Ureter (tissue), 1 donor: ENCODE data around the gene SFXN1. TPM values are rescaled to one million over a fixed set of nuclear protein-coding genes. Genes with fewer than 3 reads are reported as not detected.

ENCODE experiments used
- DNase-seq: peaks from one replicate; pipeline ENCODE4 v3.0.0-alpha.2; 2020; ENCODE audit warnings: low spot score
- total RNA-seq: library from RNA; stranded (reverse); gene quantifications from one replicate; pipeline ENCODE4 v1.2.4, GENCODE V29; 2023
- donor health status: DM: yes; HTN: yes; CAD: no.

SFXN1 gene
- total RNA-seq, 1 donor from 2014 or later: 36.4 TPM

DNA sequence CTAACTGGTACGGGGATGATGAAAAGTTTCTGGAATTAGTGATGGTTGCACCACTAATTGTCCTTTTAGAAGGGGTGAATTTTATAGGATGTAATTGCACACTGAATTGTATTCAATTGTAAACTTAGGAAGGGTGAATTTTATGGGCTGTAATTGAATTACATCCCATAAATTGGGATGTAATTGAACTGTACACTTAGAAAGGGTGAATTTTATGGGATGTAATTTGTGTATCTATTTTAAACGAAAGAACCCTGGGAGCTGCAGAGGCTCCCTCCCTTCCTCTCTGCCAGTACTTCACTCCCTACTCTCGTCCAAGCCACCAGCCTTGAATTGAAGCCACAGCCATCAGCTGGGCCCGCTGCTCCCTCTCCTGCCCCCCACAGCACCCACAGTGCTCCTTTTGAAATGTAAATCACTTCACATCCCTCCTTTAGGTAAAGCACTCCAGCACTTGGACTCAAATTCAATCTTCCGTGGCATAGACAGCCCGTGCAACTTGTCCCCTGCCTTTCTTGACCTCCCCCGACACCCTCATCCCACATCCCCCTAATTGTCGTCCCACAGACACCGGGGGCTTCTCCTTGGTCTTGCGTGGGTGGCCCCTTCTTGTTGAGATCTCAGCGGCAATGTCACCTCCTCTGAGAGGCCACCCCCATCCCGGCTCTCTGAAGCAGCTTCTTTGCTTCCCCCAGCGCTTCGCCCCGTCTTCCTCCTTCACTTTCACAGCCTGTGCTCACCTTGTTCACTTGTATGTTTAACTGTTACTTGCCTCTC lies 95.3 kb downstream of the SFXN1 start:
- DNase-seq: no peak

DNA sequence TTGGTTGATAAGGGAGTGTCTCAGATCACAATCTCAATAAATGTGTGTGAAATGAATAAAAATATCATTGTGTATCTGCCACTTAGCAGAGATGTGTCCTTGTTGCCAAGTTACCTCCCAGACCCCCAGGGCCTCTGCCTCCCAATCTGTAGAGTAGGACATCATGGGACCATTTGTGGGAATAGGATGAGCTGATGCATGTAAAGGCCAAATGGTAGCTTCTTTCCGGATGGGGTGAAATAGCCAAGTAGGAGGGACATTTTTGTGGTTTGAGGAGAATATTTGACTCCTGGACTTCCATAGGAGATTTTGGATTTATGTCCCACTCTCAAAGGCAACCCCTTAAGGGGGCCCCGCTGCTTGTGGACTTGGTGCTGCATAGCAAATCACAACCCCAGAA lies 96.9 kb downstream of the SFXN1 start:
- no peak for DNase-seq

DNA sequence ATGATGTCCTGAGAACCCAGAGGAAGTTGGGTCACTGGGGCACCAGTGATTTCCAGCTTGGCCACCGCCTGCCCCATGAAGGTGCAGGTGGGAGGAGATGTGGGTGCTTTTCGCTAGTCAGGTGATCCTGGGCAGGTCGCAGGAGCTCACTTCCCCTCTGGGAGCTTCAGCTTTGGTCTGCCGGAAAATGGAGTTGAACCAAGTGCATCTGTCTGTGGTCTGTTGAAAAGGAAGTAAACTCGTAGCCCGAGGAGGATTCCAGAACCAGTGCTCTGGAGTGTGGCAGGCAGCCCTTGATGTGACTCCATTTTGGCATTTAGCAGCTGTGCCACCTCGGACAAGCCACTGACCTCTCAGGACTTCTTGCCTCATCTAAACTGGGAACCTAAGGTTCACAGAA lies 97.7 kb downstream of the SFXN1 start:
- DNase-seq: no peak

DNA sequence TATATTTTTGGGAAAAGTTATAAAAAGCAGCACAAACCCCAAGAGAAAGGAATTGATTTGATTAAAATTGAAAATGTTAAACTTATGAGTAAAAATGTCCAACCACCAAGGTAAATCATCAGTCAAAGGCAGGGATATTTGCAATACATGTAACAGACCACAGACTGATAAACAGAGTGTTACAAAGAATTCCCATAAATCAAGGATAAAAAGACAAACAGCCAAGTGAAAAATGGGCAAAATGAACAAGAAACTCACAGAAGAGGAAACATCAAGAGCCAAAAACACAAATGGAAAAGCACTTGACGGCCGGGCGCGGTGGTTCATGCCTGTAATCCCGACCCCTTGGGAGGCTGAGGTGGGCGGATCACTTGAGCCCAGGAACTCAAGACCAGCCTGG lies 98.2 kb downstream of the SFXN1 start:
- no peak for DNase-seq

Other genes with a start within 250 kb of the SFXN1 start
- gene DRD1, start 34.4 kb upstream of the SFXN1 start, total RNA-seq: 2.9 TPM
- 5.7 TPM for gene HRH2, start 179.5 kb downstream of the SFXN1 start, total RNA-seq